NB4 (cell line): ENCODE data around the gene TWIST2.

ENCODE experiments used
- CTCF ChIP-seq: IDR thresholded peaks from one replicate; pipeline ENCODE4 v1.5.1; 2012; ENCODE audit warnings: low read depth, low read length
- MAX ChIP-seq: IDR thresholded peaks from 2 replicates; pipeline ENCODE4 v1.6.1; 2011; ENCODE audit warnings: low read depth, low read length
- POLR2A ChIP-seq: IDR thresholded peaks from 2 replicates; pipeline ENCODE4 v1.6.1; 2011; ENCODE audit warnings: mild to moderate bottlenecking; ENCODE audit not compliant: insufficient read length; ENCODE audit errors: extremely low read depth

GRCh38 chr2:238882082-238882755 lies 34.3 kb downstream of the TWIST2 start:
- TF ChIP-seq CTCF, result no peak
- no peak for TF ChIP-seq POLR2A
- no peak for TF ChIP-seq MAX
